ENCODE data around the gene KRT1. TPM values are rescaled to one million over a fixed set of nuclear protein-coding genes. Genes with fewer than 3 reads are reported as not detected.
A peak's percentile ranks its signal among the peaks of the same experiment; 100 is the strongest.

KRT1 gene
- total RNA-seq (not detected), polyA plus RNA-seq (3.4 TPM)

DNA sequence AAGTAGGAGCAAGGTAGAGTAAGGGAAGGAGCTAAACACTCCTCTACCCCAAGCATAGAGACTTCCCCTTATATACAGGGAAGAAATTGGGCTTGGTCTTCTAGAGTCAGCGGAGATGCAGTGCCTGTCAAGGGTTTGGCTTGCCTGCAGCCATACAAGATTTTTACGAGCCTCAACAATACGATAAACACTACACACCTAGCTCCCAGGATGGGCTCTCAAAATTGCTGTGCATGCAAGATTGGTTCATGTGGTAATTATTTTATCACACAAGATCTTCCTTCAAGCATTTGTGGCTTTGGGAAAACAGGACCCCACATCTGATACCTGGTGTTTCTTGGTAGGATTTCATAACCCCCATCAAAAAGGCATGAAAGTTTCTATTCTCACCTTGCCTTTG, at the start of gene KRT1:
KRT1 (minus strand) TSS at position 45 of the 400 bp plus-strand sequence. CDS start 59 bp downstream, outside the sequence.
- peak within 1 kb of the TSS in 5 of 8 donors; percentile 1 to 84 (median 22) for H3K27ac Mint-ChIP-seq
- Histone ChIP-seq H3K4me1 (ENCODE audit: insufficient read depth, low read length) (peaks cover 22% of the 10 kb centered on the region), H3K9me3 (ENCODE audit: low read length) (no peaks in the 10 kb centered on the region), H3K27me3 (ENCODE audit: insufficient read depth, low read length, poor library complexity, severe bottlenecking) (no peaks in the 10 kb centered on the region), H3K4me3 (ENCODE audit: low read length) (no peak within 1 kb of the TSS), H3K27ac (ENCODE audit: low read depth, low read length) (no peak within 1 kb of the TSS), H3K36me3 (ENCODE audit: insufficient read depth, low read length) (no peaks in the 10 kb centered on the region)
- ChIA-PET POLR2A (no interaction called here), CTCF (interaction anchor here (1.5 to 1.9 kb wide), 2 partner anchors 12 to 98 kb away, joined by 6 to 7 read pairs; no protein-coding TSS in a partner anchor)
- no peaks in the 10 kb centered on the region for H3K36me3 Mint-ChIP-seq
- H3K27me3 Mint-ChIP-seq, result peaks cover 10 to 38% of the 10 kb centered on the region in 2 donors
- H3K9me3 Mint-ChIP-seq, result no peaks in the 10 kb centered on the region
- DNase-seq, result no peak
- peak within 1 kb of the TSS in 1 of 7 donors; percentile 9 for H3K4me3 Mint-ChIP-seq
- H3K4me1 Mint-ChIP-seq, result peaks cover 16 to 17% (median 16%) of the 10 kb centered on the region in 3 donors

DNA sequence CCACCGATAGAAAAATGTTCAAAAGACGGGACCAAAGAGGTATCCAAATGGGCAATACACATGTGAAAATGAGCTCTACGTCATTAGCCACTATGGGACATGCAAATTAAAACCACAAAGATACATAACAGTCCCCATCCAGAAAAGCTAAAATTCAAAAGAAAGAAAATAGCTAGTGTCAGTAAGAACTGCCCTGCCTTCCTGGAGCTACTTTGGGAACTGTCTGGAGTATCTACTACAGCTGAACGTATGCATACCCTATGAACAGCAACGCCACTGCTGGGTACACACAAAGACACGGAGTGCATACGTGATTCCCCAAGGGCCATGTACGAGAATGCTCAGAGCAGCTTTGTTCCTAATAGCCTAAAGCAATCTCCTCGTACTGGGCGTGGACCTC, 48.9 kb upstream of the KRT1 start:
- no peak overlapping the region for H3K27ac ChIP-seq (ENCODE audit: low read depth, low read length)
- no peak for DNase-seq
- H3K4me1 ChIP-seq (ENCODE audit: insufficient read depth, low read length), result no peaks in the 10 kb centered on the region
- H3K9me3 ChIP-seq (ENCODE audit: low read length), result no peaks in the 10 kb centered on the region
- Mint-ChIP-seq H3K27me3 (peaks cover 15 to 49% of the 10 kb centered on the region in 2 donors), H3K9me3 (peaks cover 0 to 2% (median 0%) of the 10 kb centered on the region in 5 donors), H3K4me3 (no peak overlapping the region), H3K36me3 (no peaks in the 10 kb centered on the region), H3K4me1 (no peaks in the 10 kb centered on the region), H3K27ac (no peak overlapping the region)
- no peak overlapping the region for H3K4me3 ChIP-seq (ENCODE audit: low read length)
- no peaks in the 10 kb centered on the region for H3K27me3 ChIP-seq (ENCODE audit: insufficient read depth, low read length, poor library complexity, severe bottlenecking)
- H3K36me3 ChIP-seq (ENCODE audit: insufficient read depth, low read length), result no peaks in the 10 kb centered on the region
- ChIA-PET CTCF (no interaction called here), POLR2A (no interaction called here)

DNA sequence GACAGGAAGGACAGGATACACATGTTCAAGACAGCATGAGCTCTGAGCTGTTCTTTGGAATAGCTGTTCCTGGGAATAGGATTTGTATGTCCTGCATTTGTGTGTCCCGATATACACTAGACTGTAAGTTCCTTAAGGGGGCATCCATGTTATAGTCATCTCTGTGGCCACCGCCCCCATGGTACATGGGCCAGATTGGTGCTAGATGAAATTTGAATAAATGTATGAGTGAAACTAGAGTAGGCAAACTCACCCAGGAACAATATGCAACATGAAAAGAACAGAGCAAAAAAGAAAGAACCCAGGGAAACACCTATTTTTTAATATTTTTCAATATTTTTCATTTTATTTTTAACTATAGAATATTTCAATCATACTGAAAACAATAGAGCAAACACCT, 48.2 kb upstream of the KRT1 start:
- no peak overlapping the region for H3K27ac ChIP-seq (ENCODE audit: low read depth, low read length)
- H3K27me3 Mint-ChIP-seq, result peaks cover 15 to 48% of the 10 kb centered on the region in 2 donors
- H3K9me3 Mint-ChIP-seq, result peaks cover 0 to 2% (median 0%) of the 10 kb centered on the region in 5 donors
- no peaks in the 10 kb centered on the region for H3K4me1 Mint-ChIP-seq
- no peaks in the 10 kb centered on the region for H3K4me1 ChIP-seq (ENCODE audit: insufficient read depth, low read length)
- no peaks in the 10 kb centered on the region for H3K9me3 ChIP-seq (ENCODE audit: low read length)
- ChIA-PET CTCF (no interaction called here), POLR2A (no interaction called here)
- no peaks in the 10 kb centered on the region for H3K36me3 Mint-ChIP-seq
- no peak overlapping the region for H3K4me3 ChIP-seq (ENCODE audit: low read length)
- DNase-seq, result no peak
- H3K4me3 Mint-ChIP-seq, result no peak overlapping the region
- no peaks in the 10 kb centered on the region for H3K27me3 ChIP-seq (ENCODE audit: insufficient read depth, low read length, poor library complexity, severe bottlenecking)
- no peaks in the 10 kb centered on the region for H3K36me3 ChIP-seq (ENCODE audit: insufficient read depth, low read length)
- no peak overlapping the region for H3K27ac Mint-ChIP-seq

DNA sequence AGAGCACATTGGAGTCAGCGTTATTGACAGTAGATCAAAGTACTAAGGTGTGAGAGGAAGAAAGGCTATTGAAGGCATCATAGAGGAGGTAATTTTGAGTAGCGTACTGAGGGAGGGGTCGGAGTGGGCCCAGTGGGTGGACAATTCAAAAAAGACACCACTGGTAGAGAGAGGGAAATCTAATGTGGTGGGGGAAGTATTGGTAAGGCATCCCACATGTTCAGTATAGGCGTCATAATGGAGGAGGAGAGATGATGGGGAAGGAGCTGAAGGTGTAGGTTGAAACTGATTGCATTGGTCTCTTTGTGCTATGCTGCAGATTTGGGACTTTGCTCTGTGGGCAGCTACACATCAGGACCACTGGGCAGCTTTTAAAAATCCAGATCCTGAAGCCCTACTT, 46.8 kb upstream of the KRT1 start:
- H3K9me3 Mint-ChIP-seq, result peaks cover 0 to 2% (median 0%) of the 10 kb centered on the region in 5 donors
- CTCF ChIA-PET, result no interaction called here
- Histone ChIP-seq H3K36me3 (ENCODE audit: insufficient read depth, low read length) (no peaks in the 10 kb centered on the region), H3K27me3 (ENCODE audit: insufficient read depth, low read length, poor library complexity, severe bottlenecking) (no peaks in the 10 kb centered on the region), H3K4me3 (ENCODE audit: low read length) (no peak overlapping the region), H3K4me1 (ENCODE audit: insufficient read depth, low read length) (no peaks in the 10 kb centered on the region), H3K27ac (ENCODE audit: low read depth, low read length) (no peak overlapping the region), H3K9me3 (ENCODE audit: low read length) (no peaks in the 10 kb centered on the region)
- H3K4me3 Mint-ChIP-seq, result no peak overlapping the region
- no peak overlapping the region for H3K27ac Mint-ChIP-seq
- DNase-seq, result no peak
- H3K27me3 Mint-ChIP-seq, result peaks cover 10 to 47% of the 10 kb centered on the region in 2 donors
- no peaks in the 10 kb centered on the region for H3K4me1 Mint-ChIP-seq
- POLR2A ChIA-PET, result no interaction called here
- no peaks in the 10 kb centered on the region for H3K36me3 Mint-ChIP-seq

DNA sequence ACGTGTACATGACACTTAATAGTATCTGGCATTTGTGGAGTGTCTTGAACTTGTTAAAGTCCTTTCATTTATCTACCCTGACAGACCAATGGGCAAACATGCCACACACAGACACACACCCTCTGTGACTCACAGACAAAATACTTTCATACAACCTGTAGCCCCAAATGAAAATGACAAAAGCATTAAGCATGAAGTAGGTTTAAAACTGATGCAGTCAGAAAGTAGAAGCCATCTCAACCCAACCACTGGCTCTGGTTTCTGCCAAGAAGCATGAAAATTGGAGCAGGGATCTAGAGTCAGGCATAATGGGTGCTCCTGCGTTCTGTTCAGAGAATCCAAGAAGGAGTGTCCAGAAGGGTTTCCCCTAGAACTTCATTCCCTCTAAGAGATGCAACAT, 46.2 kb upstream of the KRT1 start:
- no peak for DNase-seq
- Histone ChIP-seq H3K36me3 (ENCODE audit: insufficient read depth, low read length) (no peaks in the 10 kb centered on the region), H3K9me3 (ENCODE audit: low read length) (no peaks in the 10 kb centered on the region), H3K27ac (ENCODE audit: low read depth, low read length) (no peak overlapping the region), H3K27me3 (ENCODE audit: insufficient read depth, low read length, poor library complexity, severe bottlenecking) (no peaks in the 10 kb centered on the region), H3K4me1 (ENCODE audit: insufficient read depth, low read length) (no peaks in the 10 kb centered on the region), H3K4me3 (ENCODE audit: low read length) (no peak overlapping the region)
- Mint-ChIP-seq H3K9me3 (peaks cover 0 to 2% (median 0%) of the 10 kb centered on the region in 5 donors), H3K27ac (no peak overlapping the region), H3K4me3 (no peak overlapping the region), H3K27me3 (peaks cover 9 to 45% of the 10 kb centered on the region in 2 donors), H3K4me1 (no peaks in the 10 kb centered on the region), H3K36me3 (no peaks in the 10 kb centered on the region)
- POLR2A ChIA-PET, result no interaction called here
- CTCF ChIA-PET, result no interaction called here

DNA sequence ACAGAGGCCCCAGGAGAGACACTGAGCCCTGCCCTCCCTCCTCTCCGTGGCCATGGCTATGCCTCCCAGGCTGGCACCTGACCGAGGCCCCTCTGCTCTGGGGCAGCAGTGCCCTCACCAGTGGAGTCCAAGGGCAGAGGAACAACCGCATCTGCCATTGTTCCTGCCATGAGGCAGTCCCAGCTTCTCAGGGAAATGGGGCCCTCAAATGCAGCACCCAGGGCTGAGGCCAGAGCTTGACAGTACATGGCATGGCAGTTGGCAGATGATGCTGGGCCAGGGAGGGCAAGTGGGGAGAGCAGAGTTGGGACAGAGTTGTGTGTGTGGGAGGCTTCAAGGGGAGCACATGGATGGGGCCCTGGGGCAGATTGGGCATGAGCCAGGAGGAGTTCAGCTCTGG, 44.2 kb upstream of the KRT1 start:
- peaks cover 9 to 31% of the 10 kb centered on the region in 2 donors for H3K27me3 Mint-ChIP-seq
- Histone ChIP-seq H3K27ac (ENCODE audit: low read depth, low read length) (no peak overlapping the region), H3K4me3 (ENCODE audit: low read length) (no peak overlapping the region), H3K9me3 (ENCODE audit: low read length) (no peaks in the 10 kb centered on the region), H3K36me3 (ENCODE audit: insufficient read depth, low read length) (no peaks in the 10 kb centered on the region), H3K4me1 (ENCODE audit: insufficient read depth, low read length) (no peaks in the 10 kb centered on the region), H3K27me3 (ENCODE audit: insufficient read depth, low read length, poor library complexity, severe bottlenecking) (no peaks in the 10 kb centered on the region)
- H3K36me3 Mint-ChIP-seq, result no peaks in the 10 kb centered on the region
- ChIA-PET CTCF (no interaction called here), POLR2A (no interaction called here)
- no peak overlapping the region for H3K4me3 Mint-ChIP-seq
- no peaks in the 10 kb centered on the region for H3K4me1 Mint-ChIP-seq
- H3K9me3 Mint-ChIP-seq, result no peaks in the 10 kb centered on the region
- DNase-seq, result no peak
- no peak overlapping the region for H3K27ac Mint-ChIP-seq

DNA sequence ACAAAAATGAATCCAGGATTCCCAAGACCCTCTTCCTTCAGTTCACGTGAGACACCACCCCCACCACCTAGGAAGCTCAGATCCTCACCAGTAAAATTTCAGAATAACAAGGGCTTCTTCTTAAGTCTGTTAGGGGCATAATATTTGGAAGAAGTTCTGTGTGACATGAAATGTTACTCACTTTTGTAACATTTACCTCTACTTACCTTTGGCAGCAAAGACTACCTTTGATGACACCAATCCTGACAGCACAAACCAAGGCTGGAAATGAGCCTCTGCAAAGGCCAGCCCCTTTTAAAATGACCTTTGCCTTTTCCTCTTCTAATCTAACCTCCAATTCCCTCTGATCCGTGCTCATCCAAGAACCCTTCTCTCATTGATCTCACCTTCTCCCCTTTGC, 42.5 kb upstream of the KRT1 start:
- Histone ChIP-seq H3K36me3 (ENCODE audit: insufficient read depth, low read length) (no peaks in the 10 kb centered on the region), H3K4me1 (ENCODE audit: insufficient read depth, low read length) (no peaks in the 10 kb centered on the region), H3K27ac (ENCODE audit: low read depth, low read length) (no peak overlapping the region), H3K27me3 (ENCODE audit: insufficient read depth, low read length, poor library complexity, severe bottlenecking) (no peaks in the 10 kb centered on the region), H3K9me3 (ENCODE audit: low read length) (no peaks in the 10 kb centered on the region), H3K4me3 (ENCODE audit: low read length) (no peak overlapping the region)
- Mint-ChIP-seq H3K4me1 (no peaks in the 10 kb centered on the region), H3K9me3 (no peaks in the 10 kb centered on the region), H3K4me3 (no peak overlapping the region), H3K36me3 (no peaks in the 10 kb centered on the region), H3K27ac (peak overlapping the region in 1 of 8 donors; percentile 0), H3K27me3 (peaks cover 9 to 26% of the 10 kb centered on the region in 2 donors)
- no peak for DNase-seq
- CTCF ChIA-PET, result no interaction called here
- POLR2A ChIA-PET, result no interaction called here

DNA sequence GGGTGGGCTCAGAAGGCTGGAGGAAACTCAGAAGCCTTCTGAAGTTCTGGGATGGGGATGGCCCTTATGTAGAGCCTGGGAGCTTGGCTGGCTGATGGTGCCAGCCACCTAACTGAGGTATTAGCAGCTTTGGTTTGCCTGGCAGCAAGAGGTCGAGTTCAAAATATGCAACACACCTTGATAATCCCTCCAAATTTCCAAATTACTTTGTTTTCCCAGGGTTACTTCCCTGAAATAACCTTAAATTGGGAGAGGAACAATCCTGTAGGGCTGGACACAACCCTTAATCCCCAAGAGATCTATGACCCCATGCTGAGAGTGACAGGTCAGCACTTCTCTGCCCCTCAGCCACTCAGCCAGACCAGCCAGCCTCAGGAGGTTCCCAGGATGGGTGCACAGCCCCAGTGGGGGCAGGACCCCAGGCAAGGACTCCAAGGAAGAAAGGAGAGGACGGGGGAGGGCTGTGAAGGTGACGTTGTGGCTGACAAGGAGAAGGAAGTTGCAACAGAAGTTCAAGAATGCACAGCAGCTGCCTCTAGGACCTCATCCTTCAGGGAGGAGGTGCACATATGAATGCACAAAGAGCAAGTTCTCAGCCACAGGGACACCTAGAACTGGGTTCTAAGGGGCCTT, 41.7 kb upstream of the KRT1 start:
- POLR2A ChIA-PET, result no interaction called here

More for the DNA sequence above, 41.7 kb upstream of the KRT1 start:
- Histone ChIP-seq H3K4me1 (ENCODE audit: insufficient read depth, low read length) (no peaks in the 10 kb centered on the region), H3K27me3 (ENCODE audit: insufficient read depth, low read length, poor library complexity, severe bottlenecking) (no peaks in the 10 kb centered on the region), H3K4me3 (ENCODE audit: low read length) (no peak overlapping the region), H3K36me3 (ENCODE audit: insufficient read depth, low read length) (no peaks in the 10 kb centered on the region), H3K27ac (ENCODE audit: low read depth, low read length) (no peak overlapping the region), H3K9me3 (ENCODE audit: low read length) (no peaks in the 10 kb centered on the region)
- CTCF ChIA-PET, result no interaction called here
- peak overlapping the region in 2 of 8 donors; percentile 11 to 43 for H3K27ac Mint-ChIP-seq
- DNase-seq, result no peak
- H3K9me3 Mint-ChIP-seq, result no peaks in the 10 kb centered on the region
- H3K4me1 Mint-ChIP-seq, result no peaks in the 10 kb centered on the region
- H3K4me3 Mint-ChIP-seq, result no peak overlapping the region
- peaks cover 10 to 29% of the 10 kb centered on the region in 2 donors for H3K27me3 Mint-ChIP-seq
- H3K36me3 Mint-ChIP-seq, result no peaks in the 10 kb centered on the region
